Mesenteric fat pad (tissue), 1 donor: ENCODE measurements around the gene DSG2. TPM values are rescaled to one million over a fixed set of nuclear protein-coding genes. Genes with fewer than 3 reads are reported as not detected.

Experiments
- DNase-seq: peaks from one replicate; pipeline ENCODE4 v3.0.0-alpha.2; 2020; ENCODE audit warnings: low spot score
- total RNA-seq: library from RNA; stranded (reverse); fragmentation: NEBNext Ultra II Directional; extraction: Animal tissue kit (Norgen Biotek cat#: 25700); gene quantifications from one replicate; pipeline ENCODE4 v1.2.1, GENCODE V29; 2021
- donor health status: DM: yes; HTN: yes; CAD: no.

The DSG2 gene
- total RNA-seq, 1 donor from 2014 or later = 32.9 TPM

- DNase-seq = no peak
Observed at GRCh38 chr18:31555971-31556747, 58.2 kb downstream of the DSG2 start.

GRCh38 chr18:31557446-31557845, 59.5 kb downstream of the DSG2 start:
- DNase-seq = no peak

- no peak for DNase-seq
Observed at GRCh38 chr18:31558567-31558966, 60.6 kb downstream of the DSG2 start.

GRCh38 chr18:31562726-31563125, 64.7 kb downstream of the DSG2 start:
- DNase-seq = no peak

GRCh38 chr18:31563778-31564177, 65.8 kb downstream of the DSG2 start:
- no peak for DNase-seq

- no peak for DNase-seq
Observed at GRCh38 chr18:31565345-31565744, 67.4 kb downstream of the DSG2 start.

- DNase-seq = no peak
Observed at GRCh38 chr18:31565782-31566512, 68.0 kb downstream of the DSG2 start.

GRCh38 chr18:31566576-31567306, 68.8 kb downstream of the DSG2 start:
- no peak for DNase-seq

- DNase-seq = no peak
Observed at GRCh38 chr18:31572368-31572767, 74.4 kb downstream of the DSG2 start.

GRCh38 chr18:31573051-31573450, 75.1 kb downstream of the DSG2 start:
- no peak for DNase-seq

GRCh38 chr18:31574359-31574758, 76.4 kb downstream of the DSG2 start:
- no peak for DNase-seq

- no peak for DNase-seq
Observed at GRCh38 chr18:31575515-31576257, 77.7 kb downstream of the DSG2 start.

GRCh38 chr18:31576670-31577069, 78.7 kb downstream of the DSG2 start:
- no peak for DNase-seq

- DNase-seq = no peak
Observed at GRCh38 chr18:31577195-31577594, 79.2 kb downstream of the DSG2 start.

- no peak for DNase-seq
Observed at GRCh38 chr18:31578126-31578525, 80.1 kb downstream of the DSG2 start.

GRCh38 chr18:31579375-31579774, 81.4 kb downstream of the DSG2 start:
- DNase-seq = no peak

- no peak for DNase-seq
Observed at GRCh38 chr18:31581498-31582197, 83.7 kb downstream of the DSG2 start.

- no peak for DNase-seq
Observed at GRCh38 chr18:31583185-31583854, 85.3 kb downstream of the DSG2 start.

- no peak for DNase-seq
Observed at GRCh38 chr18:31585991-31586390, 88.0 kb downstream of the DSG2 start.

GRCh38 chr18:31586616-31587015, 88.6 kb downstream of the DSG2 start:
- no peak for DNase-seq
